Hematopoietic multipotent progenitor cell treated with erythropoietin and hydrocortisone succinate and interleukin-3 and kit ligand, for 8 days (in vitro differentiated cells): ENCODE measurements around the gene WDR73.
"Not testable (repeated sequence)": the region's sequence is repeated elsewhere in the genome, so short reads cannot be mapped to it uniquely, and the experiment has no call there.

Experiments used
- DNase-seq: peaks from one replicate; pipeline ENCODE4 v3.0.0-alpha.2; 2015

Gene WDR73

GRCh38 chr15:84657748-84658079, 3.6 kb upstream of the WDR73 start:
- no peak for DNase-seq

- no peak for DNase-seq
Measured at GRCh38 chr15:84656972-84657371, 2.9 kb upstream of the WDR73 start.

DNA sequence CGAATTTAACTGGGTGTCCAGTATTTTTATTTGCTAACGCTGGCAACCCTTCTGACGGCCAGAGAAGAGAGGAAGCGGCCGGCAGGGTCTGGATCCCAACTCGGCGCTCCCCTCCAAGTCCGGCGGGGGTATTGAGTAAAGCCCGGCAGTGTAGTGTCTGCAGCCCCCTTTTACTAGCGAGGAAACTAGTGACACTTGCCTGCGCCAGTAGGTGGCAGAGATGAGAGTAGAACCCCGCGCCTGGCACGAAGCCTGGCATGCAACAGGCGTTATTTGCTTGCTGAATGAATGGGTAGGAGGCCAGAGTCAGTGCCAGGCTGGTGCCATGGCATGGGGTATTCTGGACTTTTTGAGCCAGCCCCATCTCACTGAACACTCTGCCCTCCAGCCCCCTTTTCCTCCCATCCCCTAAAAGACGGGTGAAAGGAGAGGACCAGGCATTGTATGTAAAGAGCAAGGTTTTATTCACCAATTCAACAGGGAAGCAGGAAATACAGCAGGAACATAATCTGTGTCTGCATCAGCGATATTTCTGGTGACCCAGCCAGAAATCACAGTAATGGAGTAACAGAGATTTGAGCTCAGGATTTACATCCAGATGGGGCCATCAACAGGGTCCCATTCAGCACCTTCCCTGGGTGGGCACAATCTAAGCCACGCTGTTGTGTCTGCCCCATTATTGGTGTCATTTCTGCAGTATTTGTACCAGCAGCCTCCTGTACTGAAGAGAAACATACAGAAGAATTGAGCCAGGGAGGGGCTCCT, 788 bp upstream of the WDR73 start:
- DNase-seq: peak; percentile 93

GRCh38 chr15:84653584-84653909, 536 bp downstream of the WDR73 start:
- no peak for DNase-seq

GRCh38 chr15:84649706-84650105, 4.4 kb downstream of the WDR73 start:
- DNase-seq: no peak

DNA sequence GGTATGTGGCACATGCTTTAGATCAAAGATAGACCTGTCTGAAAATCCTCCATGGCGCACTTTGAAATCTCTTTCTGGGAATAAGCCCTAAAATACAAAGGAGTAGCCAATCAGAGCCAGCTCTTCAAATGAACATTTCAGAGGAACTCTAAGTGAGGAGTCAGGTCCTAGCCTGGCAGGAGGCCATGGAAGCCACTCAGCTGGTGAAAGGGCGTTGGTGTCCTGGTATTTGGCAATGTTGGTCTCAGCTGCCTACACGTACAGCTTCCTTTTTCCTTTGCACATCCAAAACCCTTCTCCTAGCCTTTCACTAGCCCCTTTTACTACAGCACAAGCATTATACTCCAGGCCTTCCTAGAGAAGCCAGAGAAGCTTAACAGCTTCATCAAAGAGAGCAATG, 5.5 kb downstream of the WDR73 start:
- DNase-seq: peak; percentile 36

DNA sequence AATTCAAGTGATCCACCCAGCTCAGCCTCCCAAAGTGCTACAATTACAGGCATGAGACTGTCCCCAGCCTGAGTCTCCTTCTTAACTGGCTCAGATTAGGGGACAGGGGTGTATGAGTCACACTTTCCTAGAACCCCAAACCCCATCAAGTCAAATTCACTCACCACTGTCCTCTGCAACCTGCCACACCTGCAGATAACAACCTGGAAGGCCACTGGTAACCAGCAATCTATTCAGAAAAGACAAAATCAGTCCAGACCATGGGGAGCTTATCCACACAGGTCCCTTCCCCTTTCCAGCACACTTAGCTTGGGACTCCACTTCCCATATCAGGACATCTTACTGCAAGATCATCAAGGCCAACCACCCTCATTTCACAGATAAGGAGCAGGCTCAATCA, 6.4 kb downstream of the WDR73 start:
- peak; percentile 62 for DNase-seq

DNA sequence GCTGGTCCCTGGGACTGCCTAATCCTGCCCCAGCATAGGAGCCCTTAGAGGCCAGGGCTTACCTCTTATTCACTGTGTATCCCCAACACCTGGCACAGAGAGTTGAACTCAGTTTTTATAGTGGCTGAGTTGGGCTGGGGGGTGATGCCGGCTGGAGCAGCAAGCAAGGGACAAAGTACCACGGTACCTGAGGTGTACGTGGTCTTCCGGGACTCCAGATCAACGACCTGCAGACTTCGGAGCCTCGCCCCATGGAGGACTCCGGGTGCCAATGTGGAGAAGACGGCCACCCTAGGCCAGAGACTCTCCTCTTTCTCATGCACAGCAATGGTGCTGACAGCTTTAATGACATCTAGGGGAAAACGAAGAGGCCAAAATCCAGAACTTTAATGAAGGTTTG, 8.1 kb downstream of the WDR73 start:
- no peak for DNase-seq

DNA sequence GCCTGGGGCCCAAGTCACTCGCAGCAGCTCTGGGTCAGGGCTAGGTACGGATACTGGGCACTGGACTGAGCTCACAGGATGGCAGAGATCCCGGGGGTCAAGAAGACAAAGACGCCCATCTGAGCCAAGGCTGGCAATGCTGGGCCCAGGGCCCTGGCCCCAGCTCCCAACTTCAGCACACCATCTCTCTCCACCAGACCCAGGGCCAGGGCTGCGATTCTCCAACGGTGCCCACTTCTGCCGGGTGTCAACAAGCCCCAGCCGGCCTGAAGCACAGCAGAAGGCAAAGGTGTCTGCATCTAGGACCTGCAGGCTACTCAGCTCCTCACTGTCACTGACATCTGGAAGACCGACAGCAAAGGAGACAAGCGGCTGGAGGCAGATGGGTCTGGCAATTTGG, 8.6 kb downstream of the WDR73 start:
- DNase-seq: no peak

DNA sequence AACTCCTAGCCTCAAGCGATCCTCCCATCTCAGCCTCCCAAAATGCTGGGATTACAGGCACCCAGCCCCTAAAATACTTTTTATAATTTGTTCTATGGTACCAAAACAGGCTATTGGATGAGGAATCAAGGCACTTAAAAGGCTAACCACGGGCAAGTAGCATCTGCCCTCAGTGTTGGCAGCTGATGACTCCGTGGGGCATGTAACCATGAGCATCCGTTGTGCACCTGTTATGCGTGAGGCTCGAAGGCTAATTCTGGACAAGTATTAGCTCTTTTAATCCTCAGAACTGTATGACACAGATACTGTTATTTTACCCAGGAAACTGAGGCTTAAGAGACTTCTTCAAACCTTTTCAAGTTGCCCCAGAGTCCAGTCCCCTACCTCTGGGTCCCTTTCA, 10.2 kb downstream of the WDR73 start:
- DNase-seq: no peak

DNA sequence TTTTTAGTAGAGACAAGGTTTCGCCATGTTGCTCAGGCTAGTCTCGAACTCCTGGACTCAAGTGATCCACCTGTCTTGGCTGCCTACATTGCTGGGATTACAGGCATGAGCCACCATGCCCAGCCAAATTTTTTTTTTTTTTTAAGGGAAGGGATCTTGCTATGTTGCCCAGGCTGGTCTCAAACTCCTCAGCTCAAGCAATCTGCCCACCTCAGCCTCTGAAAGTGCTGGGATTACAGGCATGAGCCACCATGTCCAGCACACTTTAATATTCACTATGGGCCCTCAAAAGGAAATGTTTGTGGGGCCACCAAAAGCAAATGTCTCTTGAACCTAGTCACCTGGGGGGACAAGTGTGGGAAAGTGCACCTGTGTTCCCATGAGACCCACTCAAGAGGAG, 11.4 kb downstream of the WDR73 start:
- DNase-seq: not testable (repeated sequence)

DNA sequence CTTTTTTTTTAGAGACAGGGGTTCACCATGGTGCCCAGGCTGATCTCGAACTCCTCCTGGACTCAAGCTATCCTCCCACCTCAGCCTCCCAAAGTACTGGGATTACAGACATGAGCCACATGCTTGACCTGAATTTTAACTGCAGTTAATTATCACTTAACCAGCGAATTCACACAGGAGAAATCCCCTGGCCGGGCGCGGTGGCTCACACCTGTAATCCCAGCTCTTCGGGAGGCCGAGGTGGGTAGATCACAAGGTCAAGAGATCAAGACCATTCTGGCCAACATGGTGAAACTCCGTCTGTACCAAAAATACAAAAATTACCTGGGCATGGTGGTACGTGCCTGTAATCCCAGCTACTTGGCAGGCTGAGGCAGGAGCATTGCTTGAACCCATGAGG, 12.2 kb downstream of the WDR73 start:
- DNase-seq: not testable (repeated sequence)

- DNase-seq: peak; percentile 59
Measured at GRCh38 chr15:84638103-84638502, 16.0 kb downstream of the WDR73 start.

DNA sequence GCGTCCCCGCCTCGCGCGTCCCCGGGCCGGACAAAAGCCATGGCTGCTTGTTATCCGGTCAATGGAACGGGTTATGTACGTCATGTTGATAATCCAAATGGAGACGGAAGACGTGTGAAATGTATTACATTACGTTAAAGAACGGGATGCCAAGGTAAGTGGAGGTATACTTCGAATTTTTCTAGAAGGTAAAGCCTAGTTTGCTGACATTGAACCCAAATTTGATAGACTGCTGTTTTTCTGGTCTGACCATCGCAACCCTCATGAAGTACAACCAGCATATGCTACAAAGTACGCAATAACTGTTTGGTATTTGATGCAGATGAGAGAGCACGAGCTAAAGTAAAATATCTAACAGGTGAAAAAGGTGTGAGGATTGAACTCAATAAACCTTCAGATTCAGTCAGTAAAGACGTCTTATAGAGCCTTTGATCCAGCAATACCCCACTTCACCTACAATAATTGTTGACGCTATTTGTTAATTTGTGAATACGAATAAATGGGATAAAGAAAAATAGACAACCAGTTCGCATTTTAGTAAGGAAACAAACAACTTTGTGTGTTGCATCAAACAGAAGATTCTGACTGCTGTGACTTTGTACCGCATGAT, 19.8 kb downstream of the WDR73 start:
- peak; percentile 25 for DNase-seq

GRCh38 chr15:84633311-84634227, 20.5 kb downstream of the WDR73 start:
- DNase-seq: peak; percentile 81

GRCh38 chr15:84631706-84632272, 22.3 kb downstream of the WDR73 start:
- DNase-seq: peak; percentile 27

GRCh38 chr15:84629033-84629432, 25.1 kb downstream of the WDR73 start:
- DNase-seq: no peak

DNA sequence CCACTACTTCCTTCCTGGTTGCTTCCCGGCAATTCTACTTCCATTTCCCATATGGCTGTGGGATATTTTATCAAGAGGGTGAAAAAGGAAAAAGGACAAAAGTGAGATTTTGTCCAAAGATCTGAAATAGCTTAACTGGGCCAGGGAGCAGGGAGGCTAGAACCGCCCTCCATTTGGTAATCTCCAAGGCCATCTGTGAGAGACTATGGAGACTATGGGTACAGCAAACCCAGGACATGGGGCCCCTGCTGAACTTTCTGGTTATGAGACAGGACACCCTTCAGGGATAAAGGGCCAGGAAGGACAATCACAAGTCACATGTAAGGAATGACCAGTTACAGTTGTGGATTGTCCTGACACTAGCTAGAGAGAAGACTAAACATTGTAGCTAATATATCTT, 29.0 kb downstream of the WDR73 start:
- peak; percentile 61 for DNase-seq

GRCh38 chr15:84624359-84624758, 29.7 kb downstream of the WDR73 start:
- no peak for DNase-seq

DNA sequence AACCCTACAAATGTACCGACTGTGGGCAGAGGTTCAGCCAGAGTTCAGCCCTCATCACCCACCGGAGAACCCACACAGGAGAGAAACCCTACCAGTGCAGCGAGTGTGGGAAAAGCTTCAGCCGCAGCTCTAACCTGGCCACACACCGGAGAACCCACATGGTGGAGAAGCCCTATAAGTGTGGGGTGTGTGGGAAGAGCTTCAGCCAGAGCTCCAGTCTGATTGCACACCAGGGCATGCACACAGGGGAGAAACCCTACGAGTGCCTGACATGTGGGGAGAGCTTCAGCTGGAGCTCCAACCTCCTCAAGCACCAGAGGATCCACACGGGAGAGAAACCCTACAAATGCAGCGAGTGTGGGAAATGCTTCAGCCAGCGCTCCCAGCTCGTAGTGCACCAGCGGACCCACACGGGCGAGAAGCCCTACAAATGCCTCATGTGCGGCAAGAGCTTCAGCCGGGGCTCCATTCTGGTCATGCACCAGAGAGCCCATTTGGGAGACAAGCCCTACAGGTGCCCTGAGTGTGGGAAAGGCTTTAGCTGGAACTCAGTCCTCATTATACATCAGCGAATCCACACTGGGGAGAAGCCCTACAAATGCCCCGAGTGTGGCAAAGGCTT, 32.6 kb downstream of the WDR73 start:
- DNase-seq: no peak

DNA sequence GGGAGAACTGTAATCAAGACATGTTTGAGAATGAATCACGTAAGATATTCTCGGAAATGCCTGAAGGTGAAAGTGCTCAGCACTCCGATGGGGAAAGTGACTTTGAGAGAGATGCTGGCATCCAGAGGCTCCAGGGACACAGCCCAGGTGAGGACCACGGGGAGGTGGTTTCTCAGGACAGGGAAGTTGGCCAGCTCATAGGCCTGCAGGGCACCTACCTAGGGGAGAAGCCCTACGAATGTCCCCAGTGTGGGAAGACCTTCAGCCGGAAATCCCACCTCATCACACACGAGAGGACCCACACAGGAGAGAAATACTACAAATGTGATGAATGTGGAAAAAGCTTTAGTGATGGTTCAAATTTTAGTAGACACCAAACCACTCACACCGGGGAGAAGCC, 33.5 kb downstream of the WDR73 start:
- DNase-seq: no peak

DNA sequence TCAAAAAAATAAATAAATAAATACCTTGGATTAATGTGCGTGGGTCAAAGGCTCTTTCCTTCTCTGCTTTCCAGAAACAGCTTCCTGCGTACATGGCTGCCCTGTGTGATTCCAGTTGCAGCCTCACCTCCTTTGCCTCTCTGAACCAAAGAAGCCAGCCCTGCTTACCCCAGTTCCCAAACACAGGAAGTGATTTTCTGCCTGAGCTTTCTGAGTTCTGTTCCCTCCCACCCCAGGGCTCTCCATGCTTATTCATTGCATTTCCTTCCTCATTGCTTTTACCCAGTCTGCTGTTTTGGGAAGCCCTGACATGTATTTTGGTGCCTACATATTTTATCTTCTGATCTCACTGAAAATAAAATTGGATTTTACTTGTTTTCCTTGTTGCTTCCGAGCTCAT, 37.8 kb downstream of the WDR73 start:
- DNase-seq: no peak

- no peak for DNase-seq
Measured at GRCh38 chr15:84611631-84612030, 42.5 kb downstream of the WDR73 start.
